IMR-90 (cell line): ENCODE data around the gene MFNG. TPM values are rescaled to one million over a fixed set of nuclear protein-coding genes. Genes with fewer than 3 reads are reported as not detected.

Source experiments
- ATAC-seq: fragments of 200-7000 bp; cut with Tn5 transposase; 2 replicates; pipeline ENCODE4 v1.9.1; 2020; ENCODE audit warnings: low read depth, mild to moderate bottlenecking, moderate library complexity
- BruUV-seq: library from RNA; stranded (reverse); fragments of 400-500 nt; replicated peaks from 2 replicates; lab custom pipeline; 2021; lab: Mats Ljungman, UMichigan
- CTCF ChIA-PET: fragments of 300-600 bp; formaldehyde crosslinking; extraction: SDS; loops from one replicate; lab custom pipeline; 2021; ENCODE audit warnings: antibody characterized with exemption; lab: Yijun Ruan, JAX
- POLR2A ChIA-PET: fragments of 300-600 bp; sonication (Branson Sonifier 250); formaldehyde crosslinking; loops from one replicate; lab custom pipeline; 2022; ENCODE audit warnings: antibody characterized with exemption; ENCODE audit not compliant: unreplicated experiment; lab: Charles Lee
- DNase-seq: peaks from one replicate; pipeline ENCODE4 v3.0.0; 2013
- H2AFZ ChIP-seq: replicated peaks from 2 replicates; pipeline ENCODE3; 2013; ENCODE audit warnings: low read length, mild to moderate bottlenecking; ENCODE audit not compliant: poor library complexity
- H2AK5ac ChIP-seq: 2 replicates; pipeline ENCODE4 v1.6.1; 2013; ENCODE audit warnings: low read depth, low read length, inconsistent platforms
- H2AK9ac ChIP-seq: replicated peaks from 2 replicates; pipeline ENCODE3; 2013; ENCODE audit warnings: mild to moderate bottlenecking, low read depth, low read length, moderate library complexity; ENCODE audit not compliant: poor library complexity
- H2BK120ac ChIP-seq: 2 replicates; pipeline ENCODE4 v1.6.1; 2013; ENCODE audit warnings: low read depth, low read length, inconsistent platforms
- H2BK15ac ChIP-seq: 3 replicates; pipeline ENCODE4 v1.6.1; 2013; ENCODE audit warnings: low read depth, low read length, inconsistent platforms
- H2BK20ac ChIP-seq: 2 replicates; pipeline ENCODE4 v1.6.1; 2013; ENCODE audit warnings: low read depth, mild to moderate bottlenecking, inconsistent platforms, low read length, moderate library complexity
- H2BK5ac ChIP-seq: 2 replicates; pipeline ENCODE4 v1.6.1; 2013; ENCODE audit warnings: mild to moderate bottlenecking, low read depth, low read length, inconsistent platforms; ENCODE audit not compliant: poor library complexity, severe bottlenecking
- H3K14ac ChIP-seq: replicated peaks from 2 replicates; pipeline ENCODE4 v1.6.1; 2013; ENCODE audit warnings: low read depth, low read length, inconsistent platforms
- H3K18ac ChIP-seq: 2 replicates; pipeline ENCODE4 v1.6.1; 2013; ENCODE audit warnings: low read depth, low read length, control low read depth
- H3K23ac ChIP-seq: 2 replicates; pipeline ENCODE4 v1.6.1; 2013; ENCODE audit warnings: low read depth, low read length, inconsistent platforms
- H3K27ac ChIP-seq: 2 replicates; pipeline ENCODE4 v1.5.1; 2013; ENCODE audit warnings: mild to moderate bottlenecking, control low read depth, low read length; ENCODE audit not compliant: insufficient read depth
- H3K27me3 ChIP-seq: 2 replicates; pipeline ENCODE4 v1.6.1; 2013; ENCODE audit warnings: low read length; ENCODE audit not compliant: control insufficient read depth, insufficient read depth
- H3K36me3 ChIP-seq: 2 replicates; pipeline ENCODE4 v1.6.1; 2013; ENCODE audit warnings: low read length, mixed read lengths; ENCODE audit not compliant: control insufficient read depth, insufficient read depth
- H3K4ac ChIP-seq: 2 replicates; pipeline ENCODE4 v1.6.1; 2013; ENCODE audit warnings: low read depth, low read length, inconsistent platforms
- H3K4me1 ChIP-seq: 2 replicates; pipeline ENCODE4 v1.6.1; 2013; ENCODE audit warnings: low read length, mixed read lengths; ENCODE audit not compliant: control insufficient read depth, insufficient read depth
- H3K4me2 ChIP-seq: 2 replicates; pipeline ENCODE4 v1.6.1; 2013; ENCODE audit warnings: low read depth, mild to moderate bottlenecking, control low read depth, low read length, moderate library complexity
- H3K4me3 ChIP-seq: 2 replicates; pipeline ENCODE4 v1.5.1; 2013; ENCODE audit warnings: low read depth, mild to moderate bottlenecking, control low read depth, low read length, moderate library complexity; ENCODE audit not compliant: insufficient read depth
- H3K56ac ChIP-seq: 2 replicates; pipeline ENCODE4 v1.6.1; 2013; ENCODE audit warnings: low read length, inconsistent platforms; ENCODE audit not compliant: insufficient read depth; ENCODE audit errors: extremely low read depth
- H3K79me1 ChIP-seq, 2 experiments: 2 replicates each; pipeline ENCODE4 v1.6.1; 2013; ENCODE audit warnings: low read length in 2 of 2, inconsistent platforms in 1 of 2, low read depth in 1 of 2
- H3K9ac ChIP-seq: 2 replicates; pipeline ENCODE4 v1.6.1; 2013; ENCODE audit warnings: low read depth, low read length, control low read depth
- H3K9me1 ChIP-seq: 2 replicates; pipeline ENCODE4 v1.6.1; 2013; ENCODE audit warnings: low read length, inconsistent platforms; ENCODE audit not compliant: insufficient read depth
- H3K9me3 ChIP-seq: 2 replicates; pipeline ENCODE4 v1.6.1; 2013; ENCODE audit warnings: low read length; ENCODE audit not compliant: control insufficient read depth, insufficient read depth
- H4K20me1 ChIP-seq: 2 replicates; pipeline ENCODE4 v1.6.1; 2013; ENCODE audit warnings: low read length, inconsistent platforms; ENCODE audit not compliant: insufficient read depth
- H4K5ac ChIP-seq: 2 replicates; pipeline ENCODE4 v1.6.1; 2013; ENCODE audit warnings: mild to moderate bottlenecking, low read depth, low read length, control low read depth
- H4K8ac ChIP-seq, 2 experiments: 2 replicates each; pipeline ENCODE4 v1.6.1; 2013; ENCODE audit warnings: low read depth in 2 of 2, low read length in 2 of 2, control low read depth in 1 of 2, inconsistent platforms in 1 of 2
- H4K91ac ChIP-seq: 2 replicates; pipeline ENCODE4 v1.6.1; 2013; ENCODE audit warnings: low read depth, low read length, inconsistent platforms; ENCODE audit not compliant: insufficient read depth
- CHD1 ChIP-seq: IDR thresholded peaks from 2 replicates; pipeline ENCODE4 v1.6.1; 2012; ENCODE audit warnings: low read depth, low read length, improper control_type of control experiment
- NFE2L2 ChIP-seq: fragments of 150-350 bp; IDR thresholded peaks from 2 replicates; pipeline ENCODE4 v1.6.1; 2016; ENCODE audit warnings: low read depth, mild to moderate bottlenecking, low read length
- RAD21 ChIP-seq: IDR thresholded peaks from 2 replicates; pipeline ENCODE4 v1.6.1; 2012; ENCODE audit warnings: low read length, improper control_type of control experiment
- WGBS, 2 experiments: methylation state at CpG; one replicate each; pipeline versions ENCODE4 v1.1.5 to v1.1.7; 2013; ENCODE audit warnings: missing lambda C conversion rate in 2 of 2; ENCODE audit not compliant: insufficient read length in 1 of 2; ENCODE audit errors: extremely low coverage in 2 of 2; 5-methylcytosine and 5-hydroxymethylcytosine counted together
- dilution Hi-C: fragments of 300-500 bp; cut with HindIII; formaldehyde crosslinking; loops from one replicate; pipeline ENCODE4 v1.14.3; 2018; ENCODE audit warnings: low sequenced_read_pairs; ENCODE audit not compliant: unreplicated experiment
- in situ Hi-C: fragments of 300-500 bp; cut with MboI; formaldehyde crosslinking; loops from 3 replicates; pipeline ENCODE4 v1.14.3; 2019; ENCODE audit warnings: low sequenced_read_pairs, inconsistent platforms, mixed read lengths
- intact Hi-C: fragments of 100-400 bp; cut with micrococcal nuclease; formaldehyde crosslinking; loops from 2 replicates; pipeline ENCODE4 v1.10.0; 2022
- polyA plus RNA-seq, 3 experiments: library from polyadenylated mRNA; depleted of rRNA; stranded (reverse); fragments of >200 nt; gene quantifications; 2 replicates each; pipeline ENCODE4 v1.2.3, GENCODE V29; 2012; ENCODE audit warnings: low replicate concordance in 1 of 3
- total RNA-seq: library from RNA; depleted of rRNA; stranded (reverse); fragments of >200 nt; gene quantifications from 2 replicates; pipeline ENCODE4 v1.2.3, GENCODE V29; 2012
- TF ChIP-seq, protein P1 (sequence below): fragments of 150-350 bp; IDR thresholded peaks from 2 replicates; pipeline ENCODE4 v1.6.1; 2016; ENCODE audit warnings: low read depth, mild to moderate bottlenecking, low read length, moderate library complexity, borderline replicate concordance

MFNG gene
- total and polyA plus RNA-seq, 2 of the 4 experiments (the other 2 are of a cell fraction): 0.15 TPM; not detected in 1

- ChIA-PET CTCF (interaction anchor here (1.7 kb wide), 1 partner anchor 27 kb away, joined by 4 read pairs; no protein-coding TSS in a partner anchor), POLR2A (no interaction called here)
- Histone ChIP-seq H4K20me1 (peaks cover 3% of the 10 kb centered on the region; the same call in 1 of the 2 replicates), H3K27me3 (no peaks in the 10 kb centered on the region), H2BK15ac (no peak overlapping the region), H3K36me3 (no peaks in the 10 kb centered on the region), H3K4me3 (no peak overlapping the region), H2AK9ac (no peak overlapping the region), H3K4me1 (peaks cover 6% of the 10 kb centered on the region), H3K18ac (no peak overlapping the region), H3K14ac (no peak overlapping the region), H4K91ac (no peak overlapping the region), H2BK20ac (no peak overlapping the region), H4K8ac (no peak overlapping the region), H3K79me1 (no peaks in the 10 kb centered on the region), H3K4ac (no peak overlapping the region), H3K9me1 (no peaks in the 10 kb centered on the region), H3K9me3 (no peaks in the 10 kb centered on the region), H4K5ac (no peak overlapping the region), H2BK120ac (no peak overlapping the region), H3K4me2 (no peak overlapping the region), H3K56ac (no peak overlapping the region), H2AFZ (no peak overlapping the region), H3K27ac (no peak overlapping the region), H3K9ac (no peak overlapping the region), H2AK5ac (no peak overlapping the region), H3K23ac (no peak overlapping the region), H2BK5ac (no peak overlapping the region)
- WGBS, 2 experiments: 80% methylated on average over 1 of the region's 3 CpGs; no CpG with 5 or more reads in 1 of the 2 experiments
- DNase-seq (no peak), ATAC-seq (no peak)
- BruUV-seq: no TSS peak
- in situ Hi-C loops: no loop called here
- dilution Hi-C loops: no loop called here
- intact Hi-C loops: no loop called here
- TF ChIP-seq, protein P1, sequence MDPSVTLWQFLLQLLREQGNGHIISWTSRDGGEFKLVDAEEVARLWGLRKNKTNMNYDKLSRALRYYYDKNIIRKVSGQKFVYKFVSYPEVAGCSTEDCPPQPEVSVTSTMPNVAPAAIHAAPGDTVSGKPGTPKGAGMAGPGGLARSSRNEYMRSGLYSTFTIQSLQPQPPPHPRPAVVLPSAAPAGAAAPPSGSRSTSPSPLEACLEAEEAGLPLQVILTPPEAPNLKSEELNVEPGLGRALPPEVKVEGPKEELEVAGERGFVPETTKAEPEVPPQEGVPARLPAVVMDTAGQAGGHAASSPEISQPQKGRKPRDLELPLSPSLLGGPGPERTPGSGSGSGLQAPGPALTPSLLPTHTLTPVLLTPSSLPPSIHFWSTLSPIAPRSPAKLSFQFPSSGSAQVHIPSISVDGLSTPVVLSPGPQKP: no peak
- no peak for TF ChIP-seq NFE2L2
- TF ChIP-seq CHD1: no peak
- no peak for TF ChIP-seq RAD21
These were observed 48.3 kb upstream of the MFNG start for GRCh38 chr22:37534445-37534844.
